Suppressor macrophage (primary cell): ENCODE measurements around the gene GPN3.
"Not testable (repeated sequence)": the region's sequence is repeated elsewhere in the genome, so short reads cannot be mapped to it uniquely, and the experiment has no call there.

Source experiments
- DNase-seq, 4 experiments: peaks; one replicate each; pipeline ENCODE4 v3.0.0-alpha.2; 2020 to 2022

The GPN3 gene

DNA sequence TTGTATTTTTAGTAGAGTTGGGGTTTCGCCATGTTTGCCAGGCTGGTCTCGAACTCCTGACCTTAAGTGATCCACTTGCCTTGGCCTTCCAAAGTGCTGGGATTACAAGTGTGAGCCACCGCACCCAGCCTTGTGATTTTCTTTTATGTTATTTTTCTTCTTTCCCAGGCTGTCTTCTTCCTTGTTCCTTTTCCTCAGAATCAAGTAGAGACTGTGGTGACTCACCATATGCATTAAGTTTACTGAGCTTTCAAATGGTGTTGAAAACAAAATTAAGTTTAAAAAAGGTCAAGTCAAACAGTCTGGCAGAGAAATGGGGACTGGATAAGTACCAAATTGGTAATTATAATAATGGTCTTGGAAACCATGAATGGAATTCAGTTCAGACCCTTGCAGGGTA, 23.6 kb downstream of the GPN3 start:
- DNase-seq = peak in 1 of 4 experiments; percentile 43

DNA sequence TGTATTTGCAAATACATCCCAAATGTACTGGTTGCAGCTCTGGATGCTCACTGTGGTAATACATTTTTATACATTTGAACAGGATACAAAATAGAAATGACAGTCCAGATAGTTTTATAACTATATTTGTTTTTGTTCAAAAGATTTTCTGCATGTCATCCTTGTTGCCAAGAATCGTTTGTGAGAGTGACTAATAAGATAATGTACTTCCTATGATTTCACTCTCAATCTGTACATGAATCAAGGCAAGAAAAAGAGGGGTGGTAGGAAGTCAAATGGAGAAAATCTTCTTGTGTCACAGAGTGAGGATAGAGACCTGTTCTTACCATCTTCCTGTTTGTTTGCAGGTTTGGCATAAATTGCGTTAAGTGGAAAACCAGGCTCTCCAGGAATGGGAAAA, 31.8 kb downstream of the GPN3 start:
- DNase-seq = no peak

DNA sequence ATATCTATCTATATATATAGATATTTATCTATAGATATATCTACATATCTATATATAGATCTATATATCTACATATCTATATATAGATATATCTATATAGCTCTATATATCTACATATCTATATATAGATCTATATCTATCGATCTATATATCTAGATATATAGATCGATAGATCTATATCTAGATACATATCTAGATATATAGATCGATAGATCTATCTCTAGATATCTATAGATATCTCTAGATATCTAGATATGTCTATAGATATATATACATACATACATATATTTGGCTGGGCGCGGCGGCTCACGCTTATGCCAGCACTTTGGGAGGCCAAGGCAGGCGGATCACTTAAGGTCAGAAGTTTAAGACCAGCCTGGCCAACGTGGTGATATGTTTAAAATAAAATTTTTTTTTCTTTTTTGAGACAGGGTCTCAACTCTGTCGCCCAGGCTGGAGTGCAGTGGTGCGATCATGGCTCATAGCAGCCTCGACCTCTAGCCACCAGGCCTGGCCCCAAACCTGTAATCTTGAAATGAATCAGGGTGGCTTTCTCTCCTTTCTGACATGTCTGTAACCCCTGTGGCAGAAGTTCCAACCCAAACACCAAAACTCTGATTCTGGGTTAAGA, 36.0 kb downstream of the GPN3 start:
- DNase-seq = no peak

DNA sequence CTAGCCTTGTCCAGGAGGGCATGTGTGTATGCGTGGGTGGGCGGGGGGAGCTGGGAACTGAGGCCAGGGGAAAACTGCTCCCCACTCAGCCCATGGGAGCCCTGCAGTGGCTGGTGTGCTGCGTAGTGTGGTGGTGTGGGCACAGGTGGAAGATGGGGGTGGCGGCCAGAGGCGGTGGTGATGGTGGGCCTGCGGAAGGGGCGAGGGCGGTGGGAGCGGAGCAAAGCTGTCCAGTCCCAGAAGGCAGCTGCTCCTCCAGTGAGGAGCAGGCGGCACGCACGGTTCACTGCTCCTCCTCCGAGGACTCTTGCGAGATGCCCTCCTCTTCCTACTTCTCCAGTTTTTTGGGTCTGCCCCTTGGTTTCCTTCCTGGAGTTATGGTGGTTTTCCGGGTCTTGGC, 38.4 kb downstream of the GPN3 start:
- not testable (repeated sequence) for DNase-seq

DNA sequence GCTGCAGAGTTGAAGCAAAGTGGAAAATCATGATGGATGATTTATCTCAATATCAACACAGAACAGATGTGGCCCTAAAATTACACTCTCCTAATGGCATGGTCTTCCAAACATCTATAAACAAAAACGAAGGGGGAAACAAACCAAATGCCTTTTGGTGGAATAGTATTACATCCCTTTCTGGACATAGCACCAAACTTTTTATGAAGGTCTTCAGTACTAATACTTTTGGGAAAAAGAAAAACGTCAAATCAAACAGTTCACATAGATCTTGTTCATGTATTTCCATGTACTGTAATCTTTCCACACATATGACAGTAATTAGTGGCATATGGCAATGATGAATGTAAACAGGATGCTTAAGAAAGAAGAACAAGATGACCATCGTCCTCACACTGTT, 41.7 kb downstream of the GPN3 start:
- no peak for DNase-seq

DNA sequence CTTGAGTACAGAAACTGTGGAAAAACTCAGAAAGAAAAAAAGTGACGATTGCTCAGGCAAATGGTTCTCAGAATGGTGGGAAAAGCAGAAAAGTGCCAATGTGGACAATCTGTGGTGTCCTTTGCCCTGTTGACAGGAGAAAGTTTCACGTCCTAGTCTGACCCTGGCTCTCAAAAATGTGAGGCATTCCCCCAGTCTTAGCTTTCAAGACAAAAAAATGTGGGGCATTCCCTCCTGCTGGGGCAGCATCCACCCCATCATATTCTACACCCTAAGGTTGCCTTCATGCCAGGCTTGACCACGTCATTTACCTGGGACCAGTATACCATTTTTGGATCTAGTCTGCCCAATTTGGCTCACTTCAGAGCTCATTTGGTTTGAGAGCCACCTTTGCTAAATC, 43.8 kb downstream of the GPN3 start:
- DNase-seq = no peak

DNA sequence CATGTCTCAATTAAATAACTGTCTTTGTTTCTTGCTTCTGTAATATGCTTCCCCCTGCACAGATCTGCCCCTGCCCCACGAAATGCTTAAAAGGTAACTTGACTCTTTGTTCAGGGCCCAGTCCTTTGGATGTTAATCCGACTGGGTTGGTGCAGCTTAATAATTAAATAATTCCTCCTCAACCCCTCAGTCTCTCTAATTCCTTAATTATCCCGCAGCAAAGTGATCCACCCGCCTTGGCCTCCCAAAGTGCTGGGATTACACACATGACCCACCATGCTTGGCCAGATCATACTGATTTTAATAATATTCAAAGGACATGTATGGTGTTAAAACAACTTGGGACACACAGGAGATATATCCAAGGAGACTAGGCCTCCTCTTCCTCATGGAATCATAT, 46.4 kb downstream of the GPN3 start:
- no peak for DNase-seq

DNA sequence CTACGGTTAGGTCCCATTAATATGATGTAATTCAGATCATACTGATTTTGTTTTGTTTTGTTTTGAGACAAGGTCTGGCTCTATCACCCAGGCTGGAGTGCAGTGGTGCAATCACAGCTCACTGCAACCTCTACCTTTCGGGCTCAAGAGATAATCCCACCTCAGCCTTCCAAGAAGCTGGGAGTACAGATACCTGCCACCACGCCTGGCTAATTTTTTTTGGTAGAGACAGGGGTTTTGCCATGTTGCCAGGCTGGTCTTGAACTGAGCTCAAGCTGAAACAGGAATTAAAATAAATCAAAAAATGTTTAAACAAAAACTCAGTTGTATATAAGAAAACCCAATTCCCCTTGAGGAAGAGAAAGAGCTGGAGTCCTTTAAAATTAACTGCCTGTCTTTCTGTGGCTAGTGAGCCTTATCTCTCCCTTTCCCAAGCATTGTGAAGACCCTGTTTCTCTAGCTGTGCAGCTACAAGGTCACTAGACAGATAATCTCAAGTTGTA, 46.8 kb downstream of the GPN3 start:
- DNase-seq = no peak

DNA sequence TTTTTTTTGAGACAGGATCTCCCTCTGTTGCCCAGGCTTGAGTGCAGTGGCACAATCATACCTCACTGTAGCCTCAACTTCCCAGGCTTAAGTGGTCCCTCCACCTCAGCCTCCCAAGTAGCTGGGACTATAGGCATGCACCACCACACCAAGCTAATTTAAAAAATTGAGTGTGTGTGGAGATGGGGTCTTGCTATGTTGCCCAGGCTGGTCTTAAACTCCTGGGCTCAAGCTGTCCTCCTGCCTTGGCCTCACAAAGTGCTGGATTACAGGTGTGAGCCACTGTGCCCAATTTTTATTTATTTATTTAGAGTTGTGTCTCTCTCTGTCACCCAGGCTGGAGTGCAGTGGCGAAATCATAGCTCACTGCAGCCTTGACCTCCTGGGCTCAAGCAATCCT, 47.4 kb downstream of the GPN3 start:
- DNase-seq = not testable (repeated sequence)

DNA sequence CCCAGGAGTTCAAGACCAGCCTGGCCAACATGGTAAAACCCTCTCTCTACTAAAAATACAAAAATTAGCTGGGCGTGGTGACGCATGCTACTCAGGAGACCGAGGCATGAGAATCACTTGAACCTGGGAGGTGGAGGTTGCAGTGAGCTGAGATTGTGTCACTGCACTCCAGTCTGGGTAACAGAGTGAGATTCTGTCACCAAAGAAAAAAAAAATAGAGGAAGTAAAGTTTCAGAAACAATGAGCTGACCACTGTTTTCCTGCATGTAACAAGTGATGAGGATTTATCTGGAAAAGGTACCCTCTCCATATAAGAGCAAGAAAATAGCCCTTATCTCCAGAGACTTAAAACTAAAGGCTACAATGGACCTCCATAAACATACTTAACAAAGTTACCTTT, 50.9 kb downstream of the GPN3 start:
- peak; percentile 15 to 59 (median 42) for DNase-seq

DNA sequence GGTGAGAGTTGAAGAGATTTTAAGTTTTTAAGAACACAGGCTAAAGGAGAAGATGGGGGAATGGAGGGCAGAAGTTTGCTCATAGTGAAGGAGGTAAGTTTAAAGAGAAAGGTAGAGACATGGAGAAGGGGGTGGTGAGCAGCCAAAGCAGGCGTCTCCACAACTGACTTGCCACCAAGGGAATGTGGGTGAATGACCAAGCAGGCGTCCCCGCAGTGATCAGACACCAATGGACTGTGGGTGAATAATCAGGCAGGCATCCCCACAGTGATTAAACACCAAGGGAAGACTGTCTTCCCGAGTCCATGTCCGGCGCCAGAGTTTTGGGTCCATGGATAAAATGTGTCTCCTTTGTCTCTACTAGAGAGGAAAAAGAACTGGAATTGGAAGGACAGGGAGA, 58.0 kb downstream of the GPN3 start:
- DNase-seq = not testable (repeated sequence)

DNA sequence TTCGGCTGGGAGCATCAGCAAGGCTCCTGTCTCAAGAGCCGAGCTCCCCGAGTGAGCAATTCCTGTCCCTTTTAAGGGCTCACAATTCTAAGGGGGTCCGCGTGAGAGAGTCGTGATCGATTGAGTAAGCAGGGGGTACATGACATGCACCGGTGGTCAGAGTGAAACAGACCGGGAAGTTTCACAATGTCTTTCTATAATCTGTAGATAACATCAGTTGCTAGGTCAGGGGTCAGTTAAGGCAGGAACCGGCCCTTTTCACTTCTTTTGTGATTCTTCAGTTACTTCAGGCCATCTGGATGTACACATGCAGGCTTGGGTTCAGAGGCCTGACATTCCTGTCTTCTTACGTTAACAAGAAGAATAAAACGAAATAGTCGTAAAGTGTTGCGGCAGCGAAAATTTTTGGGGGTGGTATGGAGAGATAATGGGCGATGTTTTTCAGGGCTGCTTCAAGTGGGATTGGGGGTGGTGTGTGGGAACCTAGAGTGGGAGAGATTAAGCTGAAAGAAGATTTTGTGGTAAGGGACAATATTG, 62.9 kb downstream of the GPN3 start:
- not testable (repeated sequence) for DNase-seq

DNA sequence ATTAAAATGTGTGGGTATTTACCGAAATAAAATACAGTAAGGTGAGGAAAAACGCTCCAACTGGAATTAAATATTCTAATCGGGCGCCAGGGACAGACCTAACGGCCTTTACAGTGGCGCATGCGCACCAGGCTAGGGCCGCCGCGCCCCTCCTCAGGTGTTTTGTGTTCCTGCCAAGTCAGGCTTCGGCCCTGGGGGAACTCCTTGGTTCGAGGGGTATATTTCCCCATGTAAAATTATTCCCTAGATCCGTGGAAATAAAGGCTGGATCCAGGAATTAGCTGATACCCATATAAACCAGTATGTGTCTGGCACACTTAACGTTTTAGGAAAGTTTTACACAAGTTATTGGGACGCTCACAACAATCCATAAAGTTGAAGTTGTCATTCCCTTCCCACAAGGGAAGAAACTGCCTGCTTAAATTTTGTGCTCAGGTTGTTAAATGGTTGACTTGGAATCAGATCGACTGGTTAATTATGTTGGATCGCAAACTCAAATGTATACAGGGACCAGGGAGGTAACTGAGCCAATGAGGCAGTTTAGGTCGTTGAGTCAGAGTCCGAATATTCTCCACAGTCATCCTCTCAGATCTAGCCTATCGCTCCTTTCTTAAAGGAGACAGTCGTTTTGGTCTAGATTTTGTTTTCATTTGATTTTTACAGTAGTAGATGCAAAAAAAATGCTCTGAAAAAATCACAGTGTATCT, 63.9 kb downstream of the GPN3 start:
- peak; percentile 77 to 91 (median 87) for DNase-seq

DNA sequence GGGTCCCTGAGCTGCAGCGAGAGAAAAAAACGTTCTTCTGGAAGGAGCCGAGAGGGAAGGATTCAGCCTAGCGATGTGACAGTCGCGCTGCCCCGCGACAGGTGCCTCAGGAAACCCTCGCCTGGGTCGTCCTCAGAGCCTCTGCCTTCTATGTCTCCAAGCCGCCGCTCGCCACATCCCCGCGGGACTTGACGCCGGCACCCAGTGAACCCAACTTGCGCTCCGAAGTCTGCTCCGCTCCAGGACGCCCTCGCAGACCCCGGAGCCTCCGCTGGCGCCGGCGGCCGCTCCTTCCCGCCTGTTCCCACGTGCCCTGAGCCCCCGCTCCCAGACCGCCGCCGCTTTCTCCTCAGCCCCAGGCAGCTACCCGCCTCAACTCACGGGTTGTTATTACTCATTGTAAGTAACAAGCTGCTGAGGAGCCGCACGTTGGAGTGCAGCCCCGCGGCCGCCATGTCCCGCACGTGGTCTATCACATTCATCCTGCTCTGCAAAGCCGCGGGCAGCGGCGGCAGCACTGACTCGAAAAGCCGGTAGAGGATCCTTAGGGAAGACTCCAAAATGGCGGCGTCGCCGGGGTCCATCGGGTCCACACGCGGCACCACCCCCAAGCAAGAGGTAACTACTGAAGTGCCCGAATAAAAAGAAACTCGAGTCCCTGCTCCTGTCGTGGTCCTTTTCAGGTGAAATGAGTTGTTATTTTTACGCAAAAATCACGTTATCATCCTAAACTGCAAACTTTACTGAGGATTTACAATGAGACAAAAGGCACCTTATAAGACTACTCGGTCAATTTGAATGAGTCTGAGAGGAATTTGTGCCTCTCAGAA, 64.7 kb downstream of the GPN3 start, which contains the start of gene ANAPC7:
Gene ANAPC7, minus strand, starts transcription at position 563 of the 830 bp plus-strand sequence. Its CDS starts 81 bp downstream, at position 482.
- DNase-seq = peak; percentile 95 to 97 (median 96)
